Erythroblast (primary cell): ENCODE results near the gene SLC34A3.

Experiments
- DNase-seq, 2 experiments: peaks; one replicate each; lab custom pipeline; 2025; lab: John Stamatoyannopoulos, UW
- GATA1 ChIP-seq: IDR thresholded peaks from 2 replicates; pipeline ENCODE4 v1.6.1; 2011; ENCODE audit warnings: low read depth, mild to moderate bottlenecking, control low read depth, low read length, moderate library complexity
- POLR2A ChIP-seq: IDR thresholded peaks from 2 replicates; pipeline ENCODE4 v1.6.1; 2011; ENCODE audit warnings: mild to moderate bottlenecking, low read length

SLC34A3 gene

DNA sequence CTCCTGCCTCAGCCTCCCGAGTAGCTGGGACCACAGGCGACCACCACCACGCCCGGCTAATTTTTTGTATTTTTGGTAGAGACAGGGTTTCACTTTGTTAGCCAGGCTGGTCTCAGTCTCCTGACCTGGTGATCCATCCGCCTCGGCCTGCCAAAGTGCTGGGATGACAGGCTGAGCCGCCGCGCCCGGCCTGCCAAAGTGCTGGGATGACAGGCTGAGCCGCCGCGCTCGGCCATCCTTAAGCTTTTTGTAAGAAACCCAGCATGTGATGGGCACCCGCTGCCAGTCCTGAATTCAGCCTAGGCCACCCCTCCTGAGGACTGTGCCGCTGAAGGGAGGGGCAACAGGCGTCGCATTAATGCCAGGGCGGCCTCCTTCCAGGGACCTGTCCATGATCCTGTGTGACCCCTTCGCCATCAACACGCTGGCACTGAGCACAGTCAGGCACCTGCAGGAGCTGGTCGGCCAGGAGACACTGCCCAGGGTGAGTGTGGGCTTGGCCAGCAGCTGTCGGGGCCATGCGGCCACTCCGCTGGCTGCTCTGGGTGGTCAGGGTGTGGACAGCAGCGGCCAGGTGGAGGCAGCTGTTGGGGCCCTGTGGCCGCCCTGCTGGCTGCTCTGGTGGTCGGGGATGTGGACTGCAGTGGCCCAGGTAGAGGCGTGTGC lies 34.9 kb downstream of the SLC34A3 start:
- no peak for DNase-seq
- TF ChIP-seq POLR2A = no peak
- TF ChIP-seq GATA1 = no peak

- DNase-seq = no peak
Observed at GRCh38 chr9:137266162-137266527, 35.4 kb downstream of the SLC34A3 start.

GRCh38 chr9:137266585-137267453 lies 36.1 kb downstream of the SLC34A3 start:
- TF ChIP-seq POLR2A (no peak), GATA1 (no peak)
- DNase-seq = no peak

More at GRCh38 chr9:137266162-137266527, 35.4 kb downstream of the SLC34A3 start:
- TF ChIP-seq POLR2A (no peak), GATA1 (no peak)

DNA sequence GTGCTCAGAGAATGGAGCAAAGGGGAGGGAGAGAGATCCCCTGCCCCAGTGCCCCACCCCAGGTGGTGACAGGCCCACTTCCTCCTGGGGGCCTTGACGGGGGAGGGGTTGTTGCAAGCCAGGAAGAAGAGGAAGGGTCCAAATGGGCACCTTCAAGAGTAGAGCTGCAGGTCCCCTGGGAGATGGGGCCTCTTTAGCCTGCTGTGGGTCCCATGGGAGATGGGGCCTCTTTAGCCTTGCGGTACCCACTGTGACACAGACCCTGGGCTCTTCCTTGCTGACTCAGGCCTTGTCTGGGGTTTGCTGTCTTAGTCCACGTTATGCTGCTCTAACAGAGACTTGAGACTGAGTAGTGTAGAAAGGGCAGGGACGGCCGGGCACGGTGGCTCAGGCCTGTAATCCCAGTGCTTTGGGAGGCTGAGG lies 37.2 kb downstream of the SLC34A3 start:
- no peak for TF ChIP-seq GATA1
- no peak for TF ChIP-seq POLR2A
- no peak for DNase-seq

DNA sequence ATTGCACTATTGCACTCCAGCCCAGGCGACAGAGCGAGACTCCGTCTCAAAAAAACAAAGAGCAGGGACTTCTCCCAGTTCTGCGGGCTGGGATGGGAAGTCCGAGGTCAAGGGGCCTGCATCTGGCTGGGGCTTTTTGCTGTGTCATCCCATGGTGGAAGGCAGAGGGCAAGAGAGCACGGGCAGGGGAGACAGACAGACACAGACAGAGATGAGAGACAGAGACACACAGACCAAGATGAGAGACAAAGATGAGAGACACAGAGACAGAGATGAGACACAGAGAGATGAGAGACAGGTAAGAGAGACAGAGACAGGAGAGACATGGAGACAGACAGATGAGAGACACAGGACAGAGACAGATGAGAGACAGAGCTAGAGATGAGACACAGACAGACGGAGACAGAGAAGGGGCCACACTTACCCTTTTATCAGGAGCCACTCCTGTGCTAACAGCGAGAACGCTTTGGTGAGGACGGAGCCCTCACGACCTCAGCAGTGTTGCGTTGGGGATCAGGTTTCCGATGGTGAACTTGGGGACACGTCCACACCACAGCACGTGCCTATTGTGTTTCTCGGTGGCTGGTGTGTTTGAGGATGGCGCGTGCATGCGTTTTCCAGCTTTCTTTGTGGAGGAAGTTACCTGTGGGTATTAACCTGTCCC lies 38.0 kb downstream of the SLC34A3 start:
- TF ChIP-seq GATA1 (no peak), POLR2A (no peak)

GRCh38 chr9:137269231-137269772 lies 38.6 kb downstream of the SLC34A3 start:
- TF ChIP-seq POLR2A (no peak), GATA1 (no peak)
- DNase-seq = no peak

More for the DNA sequence above, 38.0 kb downstream of the SLC34A3 start:
- no peak for DNase-seq

DNA sequence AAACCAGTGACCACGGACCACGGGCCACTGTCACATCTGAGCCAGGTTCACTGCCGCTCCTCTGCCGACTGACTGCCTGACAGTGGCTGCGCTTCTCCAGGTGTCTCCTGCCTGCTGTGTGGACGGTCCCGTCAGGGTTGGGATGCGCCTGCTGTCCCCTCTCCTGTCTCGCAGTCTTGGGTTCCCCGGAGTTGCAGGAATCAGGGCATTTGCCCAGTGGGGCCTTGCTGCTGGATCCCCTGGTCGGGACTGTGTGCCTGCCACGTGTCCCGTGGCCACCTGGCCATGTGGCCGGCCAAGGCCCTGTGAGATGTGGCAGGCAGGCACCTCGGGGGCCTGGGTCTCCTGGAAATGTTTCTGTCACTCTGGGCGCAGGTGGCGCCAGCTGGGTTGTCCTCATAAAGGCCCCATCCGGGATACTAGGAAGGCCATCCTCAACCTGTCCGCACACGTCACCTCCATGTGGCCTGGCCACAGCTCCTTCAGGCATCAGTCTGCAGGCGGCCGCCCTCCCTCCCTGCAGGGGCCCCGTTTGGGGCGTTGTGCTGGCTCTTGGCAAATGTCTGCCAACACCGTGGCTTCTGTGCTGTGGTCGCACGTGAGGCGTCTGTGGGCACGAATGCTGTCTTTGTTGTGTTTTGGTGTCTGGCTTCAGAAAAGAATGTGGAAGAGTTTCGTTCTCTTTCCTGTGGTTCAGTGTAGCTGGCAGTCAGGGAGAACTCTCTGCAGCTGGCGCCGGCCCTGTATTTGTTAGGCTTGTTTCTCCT lies 40.4 kb downstream of the SLC34A3 start:
- no peak for DNase-seq
- TF ChIP-seq GATA1 = no peak
- TF ChIP-seq POLR2A = no peak

- TF ChIP-seq POLR2A (no peak), GATA1 (no peak)
- no peak for DNase-seq
Observed at GRCh38 chr9:137271696-137272076, 41.0 kb downstream of the SLC34A3 start.

DNA sequence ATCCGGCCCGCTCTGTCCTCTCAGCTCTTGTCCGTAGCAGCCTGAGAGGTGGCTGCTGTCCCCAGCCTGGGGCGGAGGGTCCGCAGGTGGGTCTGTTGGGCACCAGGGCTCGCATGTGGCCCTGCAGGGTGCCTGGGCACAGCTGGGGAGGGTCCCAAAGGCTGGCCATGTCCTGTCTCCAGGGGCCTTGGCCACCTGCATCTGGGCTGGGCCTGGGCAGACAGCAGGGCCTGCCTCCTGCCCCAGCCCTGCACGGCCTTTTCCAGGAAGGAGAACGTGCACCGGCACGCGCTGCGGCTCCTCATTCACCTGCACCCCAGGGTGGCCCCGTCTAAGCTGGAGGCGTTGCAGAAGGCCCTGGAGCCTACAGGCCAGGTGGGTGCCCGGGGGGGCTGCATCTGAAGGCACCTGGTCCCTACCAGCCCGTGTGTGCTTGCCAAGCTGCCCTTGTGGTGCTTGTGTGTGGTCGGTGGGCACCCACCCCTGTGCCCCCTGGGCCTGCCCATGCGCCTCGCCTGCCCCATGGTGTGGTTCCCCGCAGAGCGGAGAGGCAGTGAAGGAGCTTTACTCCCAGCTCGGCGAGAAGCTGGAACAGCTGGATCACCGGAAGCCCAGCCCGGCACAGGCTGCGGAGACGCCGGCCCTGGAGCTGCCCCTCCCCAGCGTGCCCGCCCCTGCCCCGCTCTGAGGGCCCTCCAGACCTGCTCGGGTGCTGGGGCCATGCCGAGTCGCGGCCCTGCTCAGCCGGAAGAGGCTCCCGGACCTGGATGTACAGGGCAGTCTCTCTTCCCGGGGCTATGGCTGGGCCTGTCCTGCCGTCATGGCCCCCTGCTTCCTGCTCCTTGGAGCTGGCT lies 41.8 kb downstream of the SLC34A3 start:
- no peak for DNase-seq
- TF ChIP-seq GATA1 (no peak), POLR2A (no peak)

DNA sequence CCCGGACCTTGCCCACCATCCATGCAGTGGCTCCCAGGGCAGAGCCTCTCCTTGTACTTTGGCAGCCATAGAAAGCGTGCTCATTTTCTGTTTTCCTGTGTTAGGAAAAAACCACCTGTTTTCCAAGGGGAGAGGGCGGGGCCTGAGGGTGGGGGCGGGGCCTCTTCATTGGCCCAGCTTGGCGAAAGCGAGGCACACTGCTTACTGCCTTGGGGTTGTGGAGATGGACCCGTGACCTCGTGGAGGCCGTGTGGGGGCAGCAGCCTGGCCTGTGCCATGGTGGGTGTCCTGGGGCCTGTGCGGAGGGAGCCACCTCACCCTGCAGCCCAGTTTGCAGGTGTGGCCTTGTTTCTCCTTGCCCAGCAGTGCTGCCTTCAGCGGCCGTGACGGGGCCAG lies 42.4 kb downstream of the SLC34A3 start:
- TF ChIP-seq GATA1 = no peak
- no peak for TF ChIP-seq POLR2A
- DNase-seq = no peak

- DNase-seq = peak in 1 of 2 experiments; percentile 39
- no peak for TF ChIP-seq POLR2A
- TF ChIP-seq GATA1 = no peak
Observed at GRCh38 chr9:137273611-137274320, 43.1 kb downstream of the SLC34A3 start.

GRCh38 chr9:137275203-137275587 lies 44.5 kb downstream of the SLC34A3 start:
- TF ChIP-seq GATA1 (no peak), POLR2A (no peak)
- DNase-seq = no peak
